Right lobe of liver (tissue), 6 donors: Measurements from ENCODE around the gene VSX1. TPM values are rescaled to one million over a fixed set of nuclear protein-coding genes. Genes with fewer than 3 reads are reported as not detected.

Source experiments
- ATAC-seq, 4 donors: fragments of 200-7000 bp; cut with Tn5 transposase; one replicate each; pipeline ENCODE4 v1.9.1; 2020; ENCODE audit warnings: mild to moderate bottlenecking in 4 of 4, moderate library complexity in 4 of 4
- DNase-seq, 3 donors: peaks; one replicate each; pipeline ENCODE4 v3.0.0-alpha.2; 2020
- H3K27ac ChIP-seq, 3 donors: fragments of 200-600 bp; one replicate each; pipeline ENCODE4 v1.8.0; 2022
- H3K27me3 ChIP-seq, 2 donors: fragments of 200-600 bp; one replicate each; pipeline ENCODE4 v1.8.0; 2022
- H3K36me3 ChIP-seq, 4 donors: fragments of 200-600 bp; sonication (generic) in 1 of 4; one replicate each; pipeline versions ENCODE4 v1.5.1 to v1.8.0; 2017 to 2022; ENCODE audit warnings: control low read depth in 1 of 4
- H3K4me1 ChIP-seq, 4 donors: fragments of 200-600 bp; sonication (generic) in 1 of 4; one replicate each; pipeline versions ENCODE4 v1.5.1 to v1.8.0; 2017 to 2022; ENCODE audit warnings: control low read depth in 1 of 4
- H3K4me3 ChIP-seq, 3 donors: fragments of 200-600 bp; one replicate each; pipeline ENCODE4 v1.8.0; 2022
- H3K9me3 ChIP-seq, 4 donors: fragments of 200-600 bp; sonication (generic) in 1 of 4; one replicate each; pipeline versions ENCODE4 v1.5.1 to v1.8.0; 2017 to 2022; ENCODE audit warnings: control low read depth in 1 of 4
- CTCF ChIP-seq, 4 donors: fragments of 200-600 bp in 3 of 4; fragments of 450-650 bp in 1 of 4; IDR thresholded peaks; one replicate each; pipeline versions ENCODE4 v1.5.1 to v1.8.0; 2016 to 2022; ENCODE audit warnings: antibody characterized with exemption in 4 of 4, mild to moderate bottlenecking in 2 of 4
- POLR2A ChIP-seq: fragments of 450-650 bp; IDR thresholded peaks from one replicate; pipeline ENCODE4 v1.6.1; 2017; ENCODE audit warnings: antibody characterized with exemption, mild to moderate bottlenecking
- WGBS: methylation state at CpG from one replicate; pipeline ENCODE4 v1.1.6; 2018; ENCODE audit warnings: low coverage, low lambda C conversion rate; ENCODE audit not compliant: insufficient coverage; ENCODE audit errors: missing lambda C conversion rate; 5-methylcytosine and 5-hydroxymethylcytosine counted together
- intact Hi-C, 2 donors: fragments of 100-400 bp; cut with DNase I; formaldehyde crosslinking; loops; one replicate each; pipeline versions ENCODE4 v1.11.2 to v1.14.1; 2022
- total RNA-seq, 6 experiments: library from RNA; depleted of rRNA in 2 of 6; stranded (reverse); fragments of >200 nt in 2 of 6; fragmentation: NEBNext Ultra II Directional in 3 of 6; extraction: Animal tissue kit (Norgen Biotek cat#: 25700) in 3 of 6; gene quantifications; one replicate each; pipeline versions ENCODE4 v1.1.0 to v1.2.4, GENCODE V29; 2016 to 2023
- donor health status: DM: no; HTN: yes; CAD: no.
- donor health status: DM: no; HTN: no; CAD: no.
- donor health status: DM: no; HTN: no; CAD: no.
- donor health status: DM: no; HTN: yes; CAD: no.
- donor health status: DM: no; HTN: yes; CAD: no.

VSX1 gene
- total RNA-seq, 6 experiments from 2014 or later: 0.25 to 0.73 TPM; not detected in 4

DNA sequence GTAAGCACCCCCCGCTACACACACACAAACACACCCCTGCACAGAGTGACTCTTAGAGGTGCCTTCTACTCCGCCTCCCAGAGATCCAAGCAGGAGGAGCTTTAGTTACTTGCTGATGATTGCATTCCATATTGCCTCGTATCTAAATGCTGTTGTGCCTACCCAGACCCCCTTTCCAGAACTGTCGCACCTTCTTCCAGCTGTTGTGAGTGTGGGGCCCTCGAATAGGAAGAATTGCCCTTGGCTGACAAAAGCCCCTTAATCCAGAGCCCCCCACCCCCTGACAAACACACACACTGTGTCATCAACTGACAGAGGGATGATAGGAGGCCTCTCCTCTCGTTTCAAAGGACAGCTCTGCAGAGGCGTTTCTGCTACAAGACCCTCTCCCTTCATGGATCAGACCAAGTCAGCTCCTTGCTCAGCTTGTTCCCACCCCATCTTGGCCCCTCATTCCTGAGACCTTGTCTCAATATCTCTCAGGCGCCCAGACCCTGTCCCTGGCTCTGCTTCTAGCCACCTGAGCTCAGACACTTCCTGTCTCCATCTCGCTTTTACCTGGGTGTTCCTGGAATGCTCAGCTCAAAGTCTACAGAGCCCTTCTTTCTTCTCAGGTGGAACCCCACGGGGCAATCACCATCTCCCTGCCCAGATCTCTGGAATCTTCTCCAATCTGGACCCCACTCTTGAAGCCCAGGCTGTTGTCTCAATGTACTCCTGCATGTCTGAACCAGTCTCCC is 4.0 kb upstream of the VSX1 start:
- WGBS: 53% methylated on average over 7 of the region's 10 CpGs
- no peak overlapping the region for H3K27ac ChIP-seq
- no peaks in the 10 kb centered on the region for H3K36me3 ChIP-seq
- peaks cover 21 to 27% of the 10 kb centered on the region in 2 donors for H3K27me3 ChIP-seq
- H3K4me3 ChIP-seq: no peak overlapping the region
- H3K4me1 ChIP-seq: no peaks in the 10 kb centered on the region
- TF ChIP-seq CTCF (IDR thresholded peaks at IDR 0.05) (no peak), POLR2A (no peak)
- no peaks in the 10 kb centered on the region for H3K9me3 ChIP-seq
- ATAC-seq (no peak), DNase-seq (no peak)
- intact Hi-C loops: loop anchor here in 1 of 2 donors (10.0 kb wide), 1 partner anchor 99 kb away; no protein-coding TSS in a partner anchor

DNA sequence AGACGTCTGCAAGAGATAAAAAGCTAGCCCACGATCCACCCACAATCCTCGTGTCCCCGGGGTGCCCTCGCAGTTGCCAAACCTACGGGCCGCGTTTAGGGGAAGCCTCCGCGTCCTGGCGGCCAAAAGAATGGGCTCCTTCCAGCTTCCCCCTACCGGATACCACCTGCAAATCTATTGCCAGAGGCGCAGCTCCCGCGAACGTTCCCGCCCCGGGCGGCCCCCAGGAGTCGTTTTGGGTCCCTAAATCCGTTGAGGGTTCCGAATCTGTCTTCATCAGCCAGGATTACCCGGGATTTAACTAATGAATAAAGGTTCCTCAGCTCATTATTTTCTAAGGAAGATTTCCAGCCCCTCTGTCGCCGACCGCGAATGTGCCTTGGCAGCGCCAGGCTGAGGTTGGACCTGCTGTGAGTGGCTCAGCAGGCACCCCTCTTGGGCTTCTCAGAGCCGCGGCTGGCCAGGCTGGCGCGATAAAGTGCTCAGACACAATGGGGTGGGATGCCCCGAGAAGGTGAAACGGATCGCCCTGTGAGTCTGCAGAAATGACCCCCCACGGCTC is 2.8 kb upstream of the VSX1 start:
- WGBS: 2% methylated on average over 11 of the region's 36 CpGs
- TF ChIP-seq POLR2A (no peak), CTCF (IDR thresholded peaks at IDR 0.05) (no peak)
- DNase-seq: no peak
- H3K27ac ChIP-seq: no peak overlapping the region
- no peaks in the 10 kb centered on the region for H3K4me1 ChIP-seq
- ATAC-seq: no peak
- no peak overlapping the region for H3K4me3 ChIP-seq
- intact Hi-C loops: loop anchor here in 1 of 2 donors (10.0 kb wide), 1 partner anchor 100 kb away; no protein-coding TSS in a partner anchor
- no peaks in the 10 kb centered on the region for H3K36me3 ChIP-seq
- no peaks in the 10 kb centered on the region for H3K9me3 ChIP-seq
- peaks cover 21 to 33% of the 10 kb centered on the region in 2 donors for H3K27me3 ChIP-seq

DNA sequence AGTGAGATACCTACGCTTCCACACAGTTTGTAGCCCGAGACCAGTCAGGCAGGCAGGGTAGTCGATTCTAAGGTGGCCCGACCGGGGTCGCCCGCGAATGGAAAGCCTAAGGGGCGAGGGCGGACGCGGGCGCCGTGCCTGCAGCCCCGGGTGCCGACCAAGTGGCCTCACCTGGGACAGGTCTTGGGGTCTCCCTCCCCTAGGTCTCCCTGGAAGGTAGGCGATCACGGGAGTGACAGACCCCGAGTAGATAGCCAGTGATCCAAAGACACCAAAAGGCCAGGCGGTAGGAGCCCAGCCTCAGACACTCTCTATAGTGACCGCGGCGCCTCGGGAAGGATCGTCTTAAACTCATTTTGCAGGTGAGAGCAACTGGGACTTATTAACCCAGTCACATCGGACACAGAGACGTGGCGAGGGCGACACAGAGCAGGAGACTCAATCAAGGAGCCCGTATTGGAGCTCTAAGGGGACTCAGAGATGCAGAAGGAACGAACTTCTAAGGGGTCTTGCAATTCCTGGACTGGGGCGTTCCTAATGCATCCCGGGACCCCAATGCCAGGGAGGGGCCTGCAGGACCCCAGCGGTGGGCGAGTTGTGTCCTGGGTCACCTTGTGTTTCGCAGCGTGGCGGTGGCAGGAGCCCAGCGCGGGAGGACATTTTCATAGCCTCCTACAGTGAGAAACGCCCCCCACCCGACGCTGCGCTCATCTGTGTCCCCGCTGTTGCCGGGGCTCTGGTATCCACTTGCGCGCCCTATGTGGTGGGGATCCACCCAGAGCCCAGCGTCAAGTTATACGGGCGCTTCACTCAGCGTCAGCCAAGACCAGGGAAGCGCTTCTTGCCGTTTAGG is 2.1 kb upstream of the VSX1 start:
- no peaks in the 10 kb centered on the region for H3K36me3 ChIP-seq
- peaks cover 21 to 33% of the 10 kb centered on the region in 2 donors for H3K27me3 ChIP-seq
- H3K4me1 ChIP-seq: no peaks in the 10 kb centered on the region
- no peak for DNase-seq
- TF ChIP-seq POLR2A (no peak), CTCF (IDR thresholded peaks at IDR 0.05) (peak in 3 of 4 donors; percentile 27 to 36 (median 36))
- WGBS: 10% methylated on average over 7 of the region's 54 CpGs
- ATAC-seq: peak in 3 of 4 donors; percentile 51 to 75 (median 56)
- no peaks in the 10 kb centered on the region for H3K9me3 ChIP-seq
- intact Hi-C loops: loop anchor here in 1 of 2 donors (10.0 kb wide), 1 partner anchor 101 kb away; no protein-coding TSS in a partner anchor
- H3K4me3 ChIP-seq: no peak overlapping the region
- H3K27ac ChIP-seq: no peak overlapping the region

GRCh38 chr20:25083141-25083772 is 1.3 kb upstream of the VSX1 start:
- H3K27me3 ChIP-seq: peaks cover 21 to 33% of the 10 kb centered on the region in 2 donors
- H3K36me3 ChIP-seq: no peaks in the 10 kb centered on the region
- intact Hi-C loops: loop anchor here in 1 of 2 donors (10.0 kb wide), 1 partner anchor 102 kb away; no protein-coding TSS in a partner anchor
- no peaks in the 10 kb centered on the region for H3K4me1 ChIP-seq
- H3K27ac ChIP-seq: no peak overlapping the region
- H3K9me3 ChIP-seq: no peaks in the 10 kb centered on the region
- DNase-seq (no peak), ATAC-seq (no peak)
- H3K4me3 ChIP-seq: no peak overlapping the region
- WGBS: 5% methylated on average over 22 of the region's 44 CpGs
- no peak for TF ChIP-seq POLR2A
- TF ChIP-seq CTCF (IDR thresholded peaks at IDR 0.05): no peak
